GM23338 (cell line): ENCODE measurements around the gene TBC1D21. TPM values are rescaled to one million over a fixed set of nuclear protein-coding genes. Genes with fewer than 3 reads are reported as not detected.

Experiments
- ATAC-seq: fragments of 200-7000 bp; cut with Tn5 transposase; 3 replicates; pipeline ENCODE4 v1.9.1; 2020
- DNase-seq: peaks from one replicate; pipeline ENCODE4 v3.0.0-alpha.2; 2015; ENCODE audit warnings: low spot score
- H2AFZ ChIP-seq: fragments of 200-600 bp; sonication (generic); 2 replicates; pipeline ENCODE4 v1.8.0; 2016; ENCODE audit warnings: antibody characterized with exemption, mild to moderate bottlenecking, moderate library complexity
- H3F3A ChIP-seq: fragments of 200-600 bp; sonication (generic); replicated peaks from 2 replicates; pipeline ENCODE4 v1.8.0; 2017; ENCODE audit warnings: antibody characterized with exemption, mixed run types, low read depth
- H3K27ac ChIP-seq: fragments of 200-600 bp; sonication (generic); 2 replicates; pipeline ENCODE4 v1.6.1; 2016; ENCODE audit warnings: low read depth
- H3K27me3 ChIP-seq: fragments of 200-600 bp; sonication (generic); 2 replicates; pipeline ENCODE4 v1.8.0; 2016; ENCODE audit warnings: mild to moderate bottlenecking, mixed run types, moderate library complexity; ENCODE audit not compliant: insufficient read depth
- H3K36me3 ChIP-seq: fragments of 200-600 bp; sonication (generic); 2 replicates; pipeline ENCODE4 v1.8.0; 2016; ENCODE audit warnings: mild to moderate bottlenecking; ENCODE audit not compliant: insufficient read depth
- H3K4me1 ChIP-seq: fragments of 200-600 bp; sonication (generic); 2 replicates; pipeline ENCODE4 v1.8.0; 2016; ENCODE audit warnings: mild to moderate bottlenecking, moderate library complexity; ENCODE audit not compliant: insufficient read depth
- H3K4me2 ChIP-seq: fragments of 200-600 bp; sonication (generic); 2 replicates; pipeline ENCODE4 v1.7.1; 2017; ENCODE audit warnings: mixed run types
- H3K4me3 ChIP-seq: fragments of 200-600 bp; sonication (generic); 2 replicates; pipeline ENCODE4 v1.6.1; 2016; ENCODE audit warnings: mixed run types
- H3K79me2 ChIP-seq: fragments of 200-600 bp; sonication (generic); replicated peaks from 2 replicates; pipeline ENCODE4 v1.8.0; 2017; ENCODE audit warnings: mild to moderate bottlenecking; ENCODE audit not compliant: insufficient read depth
- H3K9me2 ChIP-seq: fragments of 200-600 bp; sonication (generic); 2 replicates; pipeline ENCODE4 v1.8.0; 2017; ENCODE audit not compliant: insufficient read depth
- H4K20me1 ChIP-seq: fragments of 200-600 bp; sonication (generic); replicated peaks from 2 replicates; pipeline ENCODE4 v1.8.0; 2017; ENCODE audit warnings: mild to moderate bottlenecking; ENCODE audit not compliant: insufficient read depth
- H3K27ac Mint-ChIP-seq: 2 replicates; pipeline ENCODE4 v1.8.0; 2020; ENCODE audit warnings: inconsistent platforms, mild to moderate bottlenecking, moderate library complexity, mixed read lengths
- H3K27me3 Mint-ChIP-seq: 3 replicates; pipeline ENCODE4 v1.8.0; 2022; ENCODE audit warnings: low read depth, mild to moderate bottlenecking, moderate library complexity, mixed read lengths, inconsistent platforms; ENCODE audit not compliant: insufficient read depth, poor library complexity
- H3K36me3 Mint-ChIP-seq: 3 replicates; pipeline ENCODE4 v1.8.0; 2021; ENCODE audit warnings: low read depth, mild to moderate bottlenecking, inconsistent platforms, moderate library complexity, mixed read lengths
- H3K4me1 Mint-ChIP-seq: 3 replicates; pipeline ENCODE4 v1.8.0; 2020; ENCODE audit warnings: mild to moderate bottlenecking, inconsistent platforms, mixed read lengths
- H3K4me3 Mint-ChIP-seq: 3 replicates; pipeline ENCODE4 v1.8.0; 2021; ENCODE audit warnings: moderate library complexity, mild to moderate bottlenecking, inconsistent platforms, mixed read lengths
- H3K9me3 Mint-ChIP-seq: 3 replicates; pipeline ENCODE4 v1.8.0; 2020; ENCODE audit warnings: moderate library complexity, mild to moderate bottlenecking, inconsistent platforms, mixed read lengths
- CREB1 ChIP-seq: fragments of 250-450 bp; sonication (Bioruptor Pico); IDR thresholded peaks from 2 replicates; pipeline ENCODE4 v1.5.0; 2020; ENCODE audit warnings: low read depth, mild to moderate bottlenecking, moderate library complexity
- CTCF ChIP-seq, 2 experiments: fragments of 200-600 bp in 1 of 2; sonication (generic) in 1 of 2; conservative IDR thresholded peaks; 2 replicates each; pipeline versions ENCODE4 v1.5.1 to v1.6.1; 2016 to 2017; ENCODE audit warnings: antibody characterized with exemption in 2 of 2, low read depth in 2 of 2, mild to moderate bottlenecking in 2 of 2, moderate library complexity in 1 of 2
- EZH2 ChIP-seq: fragments of 200-600 bp; sonication (generic); IDR thresholded peaks from one replicate; pipeline ENCODE4 v1.8.0; 2017; ENCODE audit warnings: antibody characterized with exemption, mild to moderate bottlenecking, low read depth; ENCODE audit not compliant: unreplicated experiment
- EZH2phosphoT487 ChIP-seq: fragments of 200-600 bp; sonication (generic); IDR thresholded peaks from one replicate; pipeline ENCODE4 v1.8.1; 2018; ENCODE audit warnings: antibody characterized with exemption; ENCODE audit not compliant: unreplicated experiment
- JUNB ChIP-seq: IDR thresholded peaks from one replicate; pipeline ENCODE4 v1.6.1; 2016; ENCODE audit warnings: antibody characterized with exemption; ENCODE audit not compliant: unreplicated experiment
- NANOG ChIP-seq: IDR thresholded peaks from 2 replicates; pipeline ENCODE4 v1.6.1; 2016; ENCODE audit warnings: antibody characterized with exemption, borderline replicate concordance
- POLR2AphosphoS5 ChIP-seq: IDR thresholded peaks from 2 replicates; pipeline ENCODE4 v1.6.1; 2016; ENCODE audit warnings: antibody characterized with exemption, low read depth
- STAT1 ChIP-seq: IDR thresholded peaks from one replicate; pipeline ENCODE4 v1.6.1; 2016; ENCODE audit warnings: antibody characterized with exemption; ENCODE audit not compliant: unreplicated experiment
- ZNF114 ChIP-seq: fragments of 250-450 bp; sonication (Bioruptor Pico); IDR thresholded peaks from 2 replicates; pipeline ENCODE4 v1.5.0; 2020; ENCODE audit warnings: mild to moderate bottlenecking, moderate library complexity
- ZNF331 ChIP-seq: fragments of 250-450 bp; sonication (Bioruptor Pico); IDR thresholded peaks from 2 replicates; pipeline ENCODE4 v1.5.0; 2020; ENCODE audit warnings: low read depth, mild to moderate bottlenecking, moderate library complexity
- ZNF462 ChIP-seq: fragments of 250-450 bp; sonication (Bioruptor Pico); IDR thresholded peaks from 2 replicates; pipeline ENCODE4 v1.5.0; 2020; ENCODE audit warnings: mild to moderate bottlenecking, moderate library complexity
- polyA plus RNA-seq: library from polyadenylated mRNA; unstranded; fragments of >200 nt; fragmentation: Nextera tagmentation; extraction: Ambion mirVana; gene quantifications from 2 replicates; pipeline ENCODE4 v1.2.1, GENCODE V29; 2016
- total RNA-seq: library from RNA; depleted of rRNA; stranded (reverse); fragments of >200 nt; shearing (Covaris generic); gene quantifications from 2 replicates; pipeline ENCODE4 v1.2.3, GENCODE V29; 2014
- TF ChIP-seq, protein P1 (sequence below): IDR thresholded peaks from 2 replicates; pipeline ENCODE4 v1.6.1; 2016; ENCODE audit warnings: antibody characterized with exemption
- TF ChIP-seq, protein P2 (sequence below): IDR thresholded peaks from one replicate; pipeline ENCODE4 v1.6.1; 2018; ENCODE audit warnings: antibody characterized with exemption; ENCODE audit not compliant: unreplicated experiment

The TBC1D21 gene
- total and polyA plus RNA-seq, 2 experiments from 2014 or later = not detected

DNA sequence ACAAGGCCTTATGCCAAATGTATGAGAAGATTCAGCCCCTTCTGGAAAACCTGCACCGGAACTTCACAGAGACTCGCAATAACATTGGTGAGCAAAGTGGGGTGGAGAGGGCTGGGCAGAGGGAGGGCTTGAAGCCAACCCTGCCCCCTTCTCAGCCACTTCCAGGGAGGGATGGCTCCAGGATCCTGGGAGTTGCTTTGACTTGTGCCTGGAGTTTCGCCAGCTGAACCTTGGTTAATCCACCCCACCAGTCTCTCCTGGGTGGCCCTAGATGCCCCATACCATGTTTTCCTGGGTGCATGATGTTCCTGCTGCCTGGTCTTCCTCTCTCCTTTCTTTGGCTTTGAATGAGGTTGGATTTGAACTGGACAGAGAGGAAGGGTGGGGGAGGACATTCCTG lies 10.8 kb downstream of the TBC1D21 start:
- Histone ChIP-seq H4K20me1 (no peaks in the 10 kb centered on the region), H3K4me3 (no peak overlapping the region), H3K4me1 (no peaks in the 10 kb centered on the region), H3K4me2 (no peak overlapping the region), H3K27ac (no peak overlapping the region), H3F3A (no peaks in the 10 kb centered on the region), H2AFZ (no peak overlapping the region), H3K27me3 (no peaks in the 10 kb centered on the region), H3K36me3 (no peaks in the 10 kb centered on the region), H3K9me2 (no peaks in the 10 kb centered on the region), H3K79me2 (no peaks in the 10 kb centered on the region)
- DNase-seq (no peak), ATAC-seq (no peak)
- H3K9me3 Mint-ChIP-seq = no peaks in the 10 kb centered on the region
- no peak for TF ChIP-seq ZNF462 (CRISPR knock-in tag)
- TF ChIP-seq EZH2 = no peak
- TF ChIP-seq, protein P1, sequence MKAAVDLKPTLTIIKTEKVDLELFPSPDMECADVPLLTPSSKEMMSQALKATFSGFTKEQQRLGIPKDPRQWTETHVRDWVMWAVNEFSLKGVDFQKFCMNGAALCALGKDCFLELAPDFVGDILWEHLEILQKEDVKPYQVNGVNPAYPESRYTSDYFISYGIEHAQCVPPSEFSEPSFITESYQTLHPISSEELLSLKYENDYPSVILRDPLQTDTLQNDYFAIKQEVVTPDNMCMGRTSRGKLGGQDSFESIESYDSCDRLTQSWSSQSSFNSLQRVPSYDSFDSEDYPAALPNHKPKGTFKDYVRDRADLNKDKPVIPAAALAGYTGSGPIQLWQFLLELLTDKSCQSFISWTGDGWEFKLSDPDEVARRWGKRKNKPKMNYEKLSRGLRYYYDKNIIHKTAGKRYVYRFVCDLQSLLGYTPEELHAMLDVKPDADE = no peak
- no peak for TF ChIP-seq POLR2AphosphoS5
- TF ChIP-seq EZH2phosphoT487 = no peak
- TF ChIP-seq, protein P2, sequence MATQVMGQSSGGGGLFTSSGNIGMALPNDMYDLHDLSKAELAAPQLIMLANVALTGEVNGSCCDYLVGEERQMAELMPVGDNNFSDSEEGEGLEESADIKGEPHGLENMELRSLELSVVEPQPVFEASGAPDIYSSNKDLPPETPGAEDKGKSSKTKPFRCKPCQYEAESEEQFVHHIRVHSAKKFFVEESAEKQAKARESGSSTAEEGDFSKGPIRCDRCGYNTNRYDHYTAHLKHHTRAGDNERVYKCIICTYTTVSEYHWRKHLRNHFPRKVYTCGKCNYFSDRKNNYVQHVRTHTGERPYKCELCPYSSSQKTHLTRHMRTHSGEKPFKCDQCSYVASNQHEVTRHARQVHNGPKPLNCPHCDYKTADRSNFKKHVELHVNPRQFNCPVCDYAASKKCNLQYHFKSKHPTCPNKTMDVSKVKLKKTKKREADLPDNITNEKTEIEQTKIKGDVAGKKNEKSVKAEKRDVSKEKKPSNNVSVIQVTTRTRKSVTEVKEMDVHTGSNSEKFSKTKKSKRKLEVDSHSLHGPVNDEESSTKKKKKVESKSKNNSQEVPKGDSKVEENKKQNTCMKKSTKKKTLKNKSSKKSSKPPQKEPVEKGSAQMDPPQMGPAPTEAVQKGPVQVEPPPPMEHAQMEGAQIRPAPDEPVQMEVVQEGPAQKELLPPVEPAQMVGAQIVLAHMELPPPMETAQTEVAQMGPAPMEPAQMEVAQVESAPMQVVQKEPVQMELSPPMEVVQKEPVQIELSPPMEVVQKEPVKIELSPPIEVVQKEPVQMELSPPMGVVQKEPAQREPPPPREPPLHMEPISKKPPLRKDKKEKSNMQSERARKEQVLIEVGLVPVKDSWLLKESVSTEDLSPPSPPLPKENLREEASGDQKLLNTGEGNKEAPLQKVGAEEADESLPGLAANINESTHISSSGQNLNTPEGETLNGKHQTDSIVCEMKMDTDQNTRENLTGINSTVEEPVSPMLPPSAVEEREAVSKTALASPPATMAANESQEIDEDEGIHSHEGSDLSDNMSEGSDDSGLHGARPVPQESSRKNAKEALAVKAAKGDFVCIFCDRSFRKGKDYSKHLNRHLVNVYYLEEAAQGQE = no peak
- TF ChIP-seq CREB1 = no peak
- TF ChIP-seq ZNF114 (CRISPR knock-in tag) = no peak
- no peak for TF ChIP-seq JUNB
- TF ChIP-seq NANOG = no peak
- no peak for TF ChIP-seq CTCF (conservative IDR thresholded peaks at IDR 0.05; ENCODE audit: low read depth in 2 of 2)
- TF ChIP-seq ZNF331 (CRISPR knock-in tag) = no peak
- TF ChIP-seq STAT1 = no peak
- H3K36me3 Mint-ChIP-seq = no peaks in the 10 kb centered on the region
- no peaks in the 10 kb centered on the region for H3K4me1 Mint-ChIP-seq
- H3K27ac Mint-ChIP-seq = no peak overlapping the region
- no peak overlapping the region for H3K4me3 Mint-ChIP-seq
- H3K27me3 Mint-ChIP-seq = peaks cover 4% of the 10 kb centered on the region
